HG02678 (cell line): ENCODE measurements around the gene DOCK6.

ENCODE experiments used
- ATAC-seq: cut with Tn5 transposase; IDR thresholded peaks from one replicate; pipeline ENCODE4 v1.9.1; 2021; ENCODE audit warnings: mild to moderate bottlenecking, moderate library complexity; ENCODE audit not compliant: unreplicated experiment

The DOCK6 gene

DNA sequence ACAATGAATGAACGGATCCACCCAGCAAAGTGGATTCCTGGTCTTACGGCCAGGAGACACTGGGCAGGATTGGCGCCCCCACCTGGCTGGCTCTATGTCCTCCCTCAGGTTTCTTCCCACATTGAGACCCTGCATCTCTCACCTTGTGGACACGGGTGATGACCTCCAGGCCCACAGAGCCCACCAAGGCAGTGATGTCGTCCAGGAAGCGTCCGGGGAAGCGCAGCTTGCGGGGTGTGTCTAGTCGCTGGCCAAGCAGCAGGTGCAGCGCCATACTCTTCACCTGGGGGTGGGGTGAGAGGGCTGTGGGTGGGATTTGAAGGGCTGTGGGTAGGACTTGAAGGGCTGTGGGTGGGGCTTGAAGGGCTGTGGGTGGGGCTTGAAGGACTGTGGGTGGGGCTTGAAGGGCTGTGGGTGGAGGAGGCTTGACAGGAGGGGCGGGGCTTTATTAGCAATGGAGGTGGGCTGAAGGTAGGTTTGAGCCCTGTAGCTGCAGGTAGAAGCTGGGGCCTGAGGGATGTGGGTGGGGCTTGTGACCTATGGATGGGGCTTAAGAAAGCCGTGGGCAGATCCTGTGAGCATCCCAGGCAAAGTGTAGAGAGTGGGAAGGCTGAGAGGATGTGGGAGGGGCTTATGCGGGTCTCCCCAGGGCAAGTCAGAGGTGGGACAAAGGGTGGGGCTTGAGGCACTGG, 35.0 kb downstream of the DOCK6 start:
- no peak for ATAC-seq

DNA sequence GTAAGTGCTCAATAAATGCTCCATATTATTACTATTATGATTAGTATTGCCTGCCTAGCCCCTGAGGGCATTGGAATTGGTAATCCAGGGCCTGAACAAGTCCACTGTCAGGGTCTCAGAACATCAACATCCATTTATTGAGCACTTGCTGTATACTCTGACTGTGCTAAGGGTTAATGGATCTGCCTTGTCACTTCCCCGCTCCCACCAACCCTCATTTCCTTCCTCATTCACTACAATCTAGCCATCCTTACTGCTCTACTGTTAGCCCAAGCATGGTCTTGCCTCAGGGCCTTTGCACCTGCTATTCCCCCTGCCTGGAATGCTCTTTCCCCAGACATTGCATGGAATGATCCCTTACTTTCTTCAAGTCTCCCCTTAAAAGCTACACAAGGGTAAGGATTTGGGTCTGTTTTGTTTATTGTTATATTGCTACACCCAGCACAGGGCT, 35.6 kb downstream of the DOCK6 start:
- ATAC-seq, result no peak

DNA sequence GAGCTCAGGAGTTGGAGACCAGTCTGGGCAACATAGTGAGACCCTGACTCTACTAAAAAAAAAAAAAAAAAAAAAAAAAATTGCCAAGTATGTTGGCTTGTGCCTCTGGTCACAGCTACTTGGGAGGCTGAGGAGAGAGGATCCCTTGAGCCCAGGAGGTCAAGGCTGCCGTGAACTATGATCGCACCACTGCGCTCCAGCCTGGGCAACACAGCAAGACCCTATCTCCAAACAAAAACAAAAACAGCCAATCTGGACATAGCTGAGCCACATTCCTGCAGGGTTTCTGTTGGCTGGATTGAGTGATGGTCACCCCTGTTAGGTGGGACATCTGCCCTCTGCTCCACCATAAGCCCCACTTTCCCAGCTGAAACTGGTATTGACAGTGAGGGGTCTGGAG, 36.5 kb downstream of the DOCK6 start:
- ATAC-seq, result no peak

DNA sequence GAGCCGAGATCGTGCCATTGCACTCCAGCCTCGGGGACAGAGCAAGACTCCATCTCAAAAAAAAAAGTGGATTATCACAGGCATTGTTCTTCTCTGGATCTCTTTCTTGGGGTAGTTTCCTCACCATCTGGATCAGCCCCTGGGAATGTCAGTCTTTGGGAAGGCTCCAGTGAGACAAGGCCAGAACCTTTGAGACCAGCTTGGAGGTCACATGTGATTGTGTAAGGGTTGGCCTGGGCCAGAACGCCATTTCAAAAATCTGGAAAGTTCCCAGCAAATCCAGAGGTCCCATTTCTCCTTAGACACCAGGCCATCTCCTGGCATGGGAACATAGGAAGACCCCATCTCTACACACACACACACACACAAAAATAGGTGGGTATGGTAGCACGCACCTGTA, 37.2 kb downstream of the DOCK6 start:
- no peak for ATAC-seq

DNA sequence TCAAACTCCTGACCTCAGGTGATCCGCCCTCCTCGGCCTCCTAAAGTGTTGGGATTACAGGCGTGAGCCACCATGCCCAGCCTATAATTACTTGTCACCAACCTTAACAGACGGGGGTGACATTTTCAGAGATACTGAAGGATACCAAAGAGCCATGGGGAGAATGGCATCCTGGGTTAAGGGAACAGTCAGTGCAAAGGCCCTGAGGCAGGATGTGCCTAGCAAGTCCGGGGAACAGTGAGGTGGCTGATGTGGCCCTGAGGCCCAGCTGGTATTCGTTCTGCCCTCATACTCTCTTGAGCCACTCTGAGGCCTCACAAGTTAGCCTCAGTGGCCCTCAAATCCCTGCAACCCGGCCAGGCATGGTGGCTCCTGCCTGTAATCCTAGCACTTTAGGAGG, 37.9 kb downstream of the DOCK6 start:
- no peak for ATAC-seq

DNA sequence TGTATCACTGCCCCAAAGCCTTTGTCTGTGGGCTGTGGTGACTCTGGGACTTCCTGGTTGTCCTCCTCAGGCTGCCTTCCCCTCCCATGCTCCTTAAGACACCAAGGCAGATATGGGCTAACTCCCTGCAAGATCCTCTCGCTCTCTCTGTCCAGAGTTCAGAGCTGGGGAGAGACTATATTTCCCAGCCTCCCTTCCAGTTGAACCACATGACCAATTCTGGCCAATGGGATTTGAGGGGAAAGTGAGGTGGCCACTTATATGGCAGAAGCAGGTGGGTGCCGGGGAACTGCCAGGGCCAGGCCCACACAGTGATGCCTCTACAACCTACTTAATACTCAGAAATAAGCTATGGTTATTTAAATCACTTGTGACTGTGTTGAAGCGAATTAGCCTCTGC, 39.1 kb downstream of the DOCK6 start:
- ATAC-seq, result no peak

DNA sequence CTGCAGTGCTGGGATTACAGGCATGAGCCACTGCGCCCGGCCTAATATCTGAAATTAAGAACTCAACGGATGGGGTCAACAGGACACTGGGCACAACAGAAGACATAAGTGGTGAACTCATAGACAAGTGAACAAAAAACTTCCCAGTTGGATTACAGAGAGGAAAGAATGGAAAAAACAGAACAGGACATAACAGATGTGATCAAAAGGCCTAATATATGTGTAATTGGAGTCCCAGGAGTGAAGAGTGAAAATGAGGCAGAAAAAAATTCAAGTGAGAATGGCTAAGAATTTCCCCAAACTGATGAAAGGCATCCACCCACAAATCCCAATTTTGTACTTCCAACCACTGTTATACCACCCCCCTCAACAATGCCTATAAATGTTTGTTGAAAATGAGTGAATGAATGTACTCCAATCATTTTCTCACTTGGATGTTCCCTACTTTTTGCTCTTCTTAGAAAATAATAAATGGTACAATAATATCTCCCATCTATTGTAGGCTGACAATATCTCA, 41.2 kb downstream of the DOCK6 start:
- ATAC-seq, result no peak

DNA sequence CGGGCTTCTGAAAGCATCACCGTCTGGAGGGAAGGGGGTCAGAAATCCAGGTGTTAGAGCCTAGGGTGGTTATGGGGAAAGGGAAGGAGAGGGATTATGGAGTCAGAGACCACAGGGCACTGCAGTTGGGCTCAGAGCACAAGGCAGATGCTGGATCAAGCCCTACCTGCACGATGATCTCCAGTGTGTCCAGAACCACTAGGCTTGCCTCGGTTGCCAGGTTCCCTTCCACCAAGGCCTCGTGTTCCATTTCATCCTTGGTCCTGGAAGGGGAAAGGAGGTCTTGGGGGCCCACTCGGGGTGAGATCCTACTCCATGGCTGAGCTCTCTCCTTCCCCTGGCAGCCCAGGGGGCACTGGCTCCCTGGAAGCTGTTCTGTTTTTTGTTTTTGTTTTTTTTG, 47.9 kb downstream of the DOCK6 start:
- ATAC-seq, result no peak

DNA sequence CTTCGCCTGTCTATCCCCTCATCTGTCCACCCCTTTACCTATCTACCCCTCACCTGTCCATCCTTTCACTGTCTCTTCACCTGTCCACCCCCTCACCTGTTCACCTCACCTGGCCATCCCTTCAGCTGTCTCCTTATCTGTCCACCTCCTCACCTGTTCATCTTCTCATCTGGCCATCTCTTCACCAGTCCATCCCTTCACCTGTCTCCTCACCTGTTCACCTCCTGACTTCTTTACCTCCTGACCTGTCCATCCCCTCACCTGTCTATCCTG, 51.7 kb downstream of the DOCK6 start:
- ATAC-seq, result no peak

DNA sequence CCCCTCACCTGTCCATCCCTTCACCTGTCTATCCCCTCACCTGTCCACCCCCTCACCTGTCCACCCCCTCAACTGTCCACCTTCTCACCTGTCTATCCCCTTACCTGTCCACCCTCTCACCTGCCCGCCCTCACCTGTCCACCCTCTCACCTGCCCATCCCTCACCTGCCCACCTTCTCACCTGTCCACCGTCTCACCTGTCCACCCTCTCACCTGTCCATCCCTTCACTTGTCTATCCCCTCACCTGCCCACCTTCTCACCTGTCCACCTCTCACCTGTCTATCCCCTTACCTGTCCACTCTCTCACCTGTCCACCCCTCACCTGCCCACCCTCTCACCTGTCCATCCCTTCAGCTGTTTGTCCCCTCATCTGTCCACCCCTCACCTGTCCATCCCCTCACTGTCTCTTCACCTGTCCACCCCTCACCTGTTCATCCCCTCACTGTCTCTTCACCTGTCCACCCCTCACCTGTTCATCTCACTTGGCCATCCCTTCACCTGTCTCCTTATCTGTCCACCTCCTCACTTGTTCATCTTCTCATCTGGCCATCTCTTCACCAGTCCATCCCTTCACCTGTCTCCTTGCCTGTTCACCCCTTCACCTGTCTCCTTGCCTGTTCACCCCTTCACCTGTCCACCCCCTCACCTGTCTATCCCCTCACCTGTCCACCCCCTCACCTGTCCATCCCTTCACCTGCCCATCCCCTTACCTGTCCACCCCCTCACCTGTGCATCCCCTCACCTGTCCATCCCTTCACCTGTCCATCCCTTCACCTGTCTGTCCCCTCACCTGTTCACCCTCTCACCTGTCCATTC, 52.3 kb downstream of the DOCK6 start:
- no peak for ATAC-seq

DNA sequence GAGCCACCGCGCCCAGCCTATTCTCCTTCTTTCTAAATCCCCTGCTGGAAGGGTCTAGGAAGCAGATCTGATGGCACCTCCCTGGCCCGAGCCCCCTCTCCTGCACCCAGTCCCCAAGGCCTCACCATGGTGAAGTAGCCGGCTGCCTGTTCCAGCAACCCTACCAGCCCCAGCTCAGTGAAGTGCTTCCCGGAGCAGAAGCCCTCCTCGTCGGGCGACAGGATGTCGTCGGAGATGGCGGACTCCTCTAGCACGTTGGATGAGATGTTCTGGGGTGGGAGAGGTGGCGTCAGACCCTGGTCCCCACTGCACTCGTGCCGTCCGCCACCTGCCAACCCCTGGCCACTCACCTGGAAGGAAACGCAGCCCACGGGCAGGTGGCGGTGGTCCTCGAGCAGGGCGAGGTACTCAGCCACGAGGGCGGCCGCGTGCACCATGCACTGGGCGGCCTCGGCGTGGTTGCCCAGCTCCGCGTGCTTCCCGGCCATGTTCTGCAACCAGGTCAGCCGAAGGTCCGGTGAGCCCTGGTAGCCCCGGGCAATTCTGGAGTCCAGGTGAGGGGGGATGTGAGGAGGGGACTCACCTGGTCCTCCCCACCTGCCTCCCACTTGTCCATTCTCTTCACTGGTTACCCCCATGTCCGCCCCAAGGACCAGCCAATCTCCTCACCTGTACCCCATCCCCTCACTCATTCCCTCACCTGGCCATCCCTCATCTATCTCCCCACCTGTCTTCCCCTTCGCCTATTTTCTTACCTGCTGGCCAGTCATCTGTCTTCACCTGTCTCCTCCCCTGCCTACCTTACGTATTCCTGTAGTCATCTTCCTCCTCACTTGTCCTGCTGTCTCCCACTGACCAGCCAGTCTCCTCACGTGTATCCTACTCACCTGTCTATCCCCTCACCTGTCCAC, 53.5 kb downstream of the DOCK6 start:
- no peak for ATAC-seq

DNA sequence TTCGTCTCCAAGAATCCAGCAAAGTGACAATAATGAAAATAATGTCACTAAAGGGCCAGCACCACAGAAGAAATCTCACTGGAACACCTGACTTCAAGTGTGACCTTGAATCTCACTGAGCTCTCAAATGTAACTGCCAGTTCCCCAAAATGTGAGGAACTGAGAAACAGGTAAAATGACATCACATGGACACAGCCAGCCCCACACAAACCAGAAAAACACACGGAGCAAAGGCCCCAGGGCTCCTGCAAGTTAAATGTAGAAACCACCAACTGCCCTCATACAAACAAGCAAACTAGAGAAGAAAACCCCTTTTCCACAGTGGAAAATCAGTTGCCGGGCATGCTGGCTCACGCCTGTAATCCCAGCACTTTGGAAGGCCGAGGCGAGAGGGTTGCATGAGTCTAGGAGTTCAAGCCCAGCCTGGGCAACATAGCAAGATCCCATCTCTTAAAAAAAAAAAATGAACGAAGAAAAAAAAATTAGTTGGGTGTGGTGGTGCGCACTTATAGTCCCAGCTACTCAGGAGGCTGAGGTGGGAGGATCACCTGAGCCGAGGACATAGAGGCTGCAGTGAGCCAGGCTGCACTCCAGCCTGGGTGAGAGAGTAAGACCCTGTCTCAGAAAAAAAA, 56.3 kb downstream of the DOCK6 start:
- no peak for ATAC-seq

DNA sequence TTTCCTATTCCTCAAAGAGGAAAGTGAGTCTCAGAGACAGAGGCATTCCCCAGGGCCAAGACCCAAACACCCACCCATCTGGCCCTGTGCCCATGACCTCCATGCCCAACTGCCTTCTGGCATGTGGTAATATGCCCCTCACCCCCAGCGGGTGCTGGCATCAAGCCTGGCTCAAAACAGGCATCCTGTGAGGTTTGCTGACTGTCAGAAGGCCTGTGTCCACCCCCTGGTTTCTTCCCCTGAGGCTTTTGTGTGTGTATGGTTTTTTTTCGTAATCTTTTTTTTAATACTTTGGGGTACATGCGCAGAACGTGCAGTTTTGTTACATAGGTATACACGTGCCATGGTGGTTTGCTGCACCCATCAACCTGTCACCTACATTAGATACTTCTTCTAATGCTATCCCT, 57.4 kb downstream of the DOCK6 start:
- ATAC-seq, result no peak

DNA sequence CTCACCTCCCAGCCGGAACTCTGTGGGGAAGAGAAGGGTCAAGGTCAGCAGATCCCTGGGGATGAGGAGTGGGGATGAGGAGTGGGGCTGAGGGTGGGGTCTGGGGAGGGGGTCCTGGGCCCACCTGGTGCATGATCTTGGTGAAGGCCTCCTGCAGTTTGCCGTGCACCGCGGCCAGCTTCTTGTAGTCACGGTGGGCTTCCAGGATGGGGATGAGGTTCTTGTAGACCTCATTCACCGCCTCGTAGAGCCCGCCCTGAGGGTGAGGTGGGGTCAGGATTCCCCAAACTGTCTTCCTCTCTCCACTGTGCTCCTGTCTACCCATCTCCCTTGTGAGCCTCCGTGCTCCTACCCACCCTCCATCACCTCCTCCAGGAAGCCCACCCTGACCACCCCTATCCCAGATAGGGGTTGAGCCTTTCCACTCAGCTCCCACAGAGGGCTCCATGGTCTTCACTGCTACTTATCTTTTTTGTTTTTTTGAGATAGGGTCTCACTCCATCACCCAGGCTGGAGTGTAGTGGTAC, 58.2 kb downstream of the DOCK6 start:
- no peak for ATAC-seq

DNA sequence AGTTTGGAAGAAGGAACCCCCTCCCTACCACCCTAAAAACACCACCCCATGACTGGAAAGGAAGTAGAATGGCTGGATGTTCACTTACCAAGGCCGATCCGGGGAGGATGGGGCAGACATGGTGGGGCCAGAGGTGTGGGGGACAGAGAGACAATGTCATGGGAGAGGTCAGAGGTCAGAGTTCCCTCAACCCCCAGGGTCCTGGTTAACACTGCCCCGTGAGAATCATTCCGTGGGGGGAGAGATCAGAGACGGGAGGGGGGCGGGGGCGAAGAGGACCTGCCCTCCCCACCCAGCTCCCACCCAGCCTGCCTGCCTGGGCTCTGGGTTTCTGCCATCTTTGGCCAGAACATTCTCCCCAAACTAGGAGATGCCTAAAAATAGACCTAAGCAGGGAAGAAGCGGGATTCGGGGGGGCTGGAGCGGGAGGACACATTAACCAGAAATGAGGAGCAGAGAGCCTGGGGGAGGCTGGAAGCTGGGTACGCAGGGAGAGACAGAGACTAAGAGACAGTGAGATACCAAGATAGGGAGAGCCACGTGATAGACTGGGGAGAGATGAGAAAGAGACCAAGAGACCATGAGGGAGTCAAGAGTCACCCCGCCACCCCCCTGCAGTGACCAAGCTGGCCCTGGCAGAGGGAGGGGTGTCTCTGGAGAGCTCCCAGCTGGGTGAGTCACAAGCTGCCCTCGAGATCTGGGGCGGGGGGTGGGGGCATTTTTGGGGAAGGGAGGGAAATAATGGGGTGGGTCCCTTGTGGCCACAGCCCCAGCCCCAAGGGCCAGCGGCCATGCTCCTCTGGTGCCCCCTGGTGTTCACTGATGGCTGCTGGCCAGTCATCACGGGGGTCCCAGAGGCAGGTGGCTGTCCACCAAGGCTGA, 58.9 kb downstream of the DOCK6 start:
- no peak for ATAC-seq

DNA sequence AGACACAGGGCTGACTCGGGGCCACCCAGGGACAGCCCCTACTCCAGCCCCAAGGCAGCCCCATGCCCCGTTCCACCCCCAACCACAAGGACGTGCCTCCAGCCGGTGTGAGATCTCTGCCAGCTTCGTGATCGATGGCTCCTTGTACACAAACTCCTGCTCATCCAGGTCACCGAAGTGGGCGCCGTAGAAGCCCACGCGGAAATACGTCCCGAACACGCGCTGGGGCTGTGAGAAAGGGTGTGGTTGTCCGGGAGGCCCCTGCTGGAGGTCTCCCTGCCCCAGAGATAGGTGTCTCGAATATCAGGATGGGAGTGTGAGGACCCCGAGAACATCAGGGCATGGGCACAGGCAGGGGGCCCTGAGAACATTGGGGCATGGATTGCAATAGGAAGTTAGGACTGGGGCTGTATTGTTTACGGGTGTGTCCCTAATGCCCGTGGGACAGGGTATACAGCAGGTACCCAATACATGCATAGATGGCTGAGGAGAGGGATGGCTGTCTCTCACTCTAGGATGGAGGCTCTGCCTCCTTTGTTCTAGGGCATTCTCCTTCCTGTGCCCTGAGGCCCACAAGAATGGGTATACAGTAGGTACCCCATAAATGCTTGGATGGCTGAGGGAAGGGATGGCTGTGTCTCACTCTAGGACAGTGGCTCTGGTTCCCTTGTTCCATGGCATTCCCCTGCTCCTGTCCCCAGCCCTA, 59.7 kb downstream of the DOCK6 start:
- no peak for ATAC-seq

DNA sequence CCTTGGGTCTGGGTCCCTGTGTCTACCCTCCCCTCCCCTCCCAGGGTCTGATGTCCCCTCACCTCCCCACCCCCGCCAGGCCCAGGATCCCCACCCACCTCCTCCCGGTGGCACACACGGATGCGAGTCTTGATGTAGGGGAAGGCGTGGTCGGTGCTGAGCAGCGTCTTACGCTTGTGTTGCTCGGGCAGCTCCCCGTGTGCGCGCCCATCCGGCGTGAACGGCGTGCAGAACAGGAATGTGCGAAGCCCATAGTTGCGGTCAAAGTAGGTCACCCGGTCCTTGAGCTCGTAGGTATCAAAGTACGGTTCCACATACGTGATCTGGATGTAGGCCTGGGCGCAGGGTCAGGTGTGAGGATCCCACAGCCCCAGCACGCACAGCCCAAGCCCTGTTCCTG, 60.5 kb downstream of the DOCK6 start:
- no peak for ATAC-seq

DNA sequence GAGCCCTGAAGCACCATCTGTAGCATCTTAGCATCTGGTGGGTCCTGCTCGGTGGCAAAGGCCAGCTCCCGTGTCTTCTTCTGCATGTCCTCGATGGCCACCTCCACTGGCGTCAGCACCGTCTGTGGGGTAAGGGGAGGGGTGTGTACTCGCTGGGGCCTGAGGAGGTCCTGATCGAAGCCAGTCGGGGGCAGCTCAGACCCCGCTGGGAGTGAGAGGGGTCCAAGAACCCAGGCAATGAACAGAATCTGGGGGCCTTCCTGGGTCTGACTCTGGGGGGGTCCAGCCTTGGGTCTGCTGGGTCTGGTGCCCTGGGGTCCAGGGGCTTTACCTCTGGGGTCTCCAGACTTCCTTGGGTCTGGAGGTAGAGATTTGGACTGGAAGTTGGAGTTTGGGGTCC, 61.4 kb downstream of the DOCK6 start:
- no peak for ATAC-seq

DNA sequence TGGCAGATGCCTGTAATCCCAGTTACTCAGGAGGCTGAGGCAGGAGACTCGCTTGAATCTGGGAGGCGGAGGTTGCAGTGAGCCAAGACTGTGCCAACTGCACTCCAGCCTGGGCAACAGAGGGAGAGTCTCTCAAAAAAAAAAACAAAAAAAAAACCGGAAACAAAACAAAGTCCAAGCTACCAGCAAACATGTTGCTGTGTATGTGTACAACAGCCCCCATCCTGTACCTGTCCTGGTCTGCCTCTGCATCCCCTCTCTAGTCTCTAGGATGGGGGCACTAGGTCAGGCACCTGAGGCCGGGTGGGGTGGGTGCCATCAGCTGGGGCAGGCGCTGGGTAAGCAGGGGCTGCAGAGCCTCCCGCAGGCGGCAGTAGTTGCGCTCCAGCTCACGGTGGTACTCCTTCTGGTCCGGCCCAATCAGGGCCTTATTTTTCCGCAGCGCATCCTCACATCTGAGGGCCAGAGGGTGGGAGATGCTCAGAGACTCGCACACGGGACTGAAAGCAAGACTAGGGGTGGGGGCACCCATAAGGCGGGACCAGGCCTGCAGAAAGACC, 62.2 kb downstream of the DOCK6 start:
- no peak for ATAC-seq
